HG03575 (cell line): ENCODE measurements around the gene ENOX1.

Source experiments
- ATAC-seq: cut with Tn5 transposase; IDR thresholded peaks from one replicate; pipeline ENCODE4 v1.9.1; 2021; ENCODE audit not compliant: unreplicated experiment, insufficient number of reproducible peaks, low FRiP score; ENCODE audit errors: extremely low read depth

The ENOX1 gene

DNA sequence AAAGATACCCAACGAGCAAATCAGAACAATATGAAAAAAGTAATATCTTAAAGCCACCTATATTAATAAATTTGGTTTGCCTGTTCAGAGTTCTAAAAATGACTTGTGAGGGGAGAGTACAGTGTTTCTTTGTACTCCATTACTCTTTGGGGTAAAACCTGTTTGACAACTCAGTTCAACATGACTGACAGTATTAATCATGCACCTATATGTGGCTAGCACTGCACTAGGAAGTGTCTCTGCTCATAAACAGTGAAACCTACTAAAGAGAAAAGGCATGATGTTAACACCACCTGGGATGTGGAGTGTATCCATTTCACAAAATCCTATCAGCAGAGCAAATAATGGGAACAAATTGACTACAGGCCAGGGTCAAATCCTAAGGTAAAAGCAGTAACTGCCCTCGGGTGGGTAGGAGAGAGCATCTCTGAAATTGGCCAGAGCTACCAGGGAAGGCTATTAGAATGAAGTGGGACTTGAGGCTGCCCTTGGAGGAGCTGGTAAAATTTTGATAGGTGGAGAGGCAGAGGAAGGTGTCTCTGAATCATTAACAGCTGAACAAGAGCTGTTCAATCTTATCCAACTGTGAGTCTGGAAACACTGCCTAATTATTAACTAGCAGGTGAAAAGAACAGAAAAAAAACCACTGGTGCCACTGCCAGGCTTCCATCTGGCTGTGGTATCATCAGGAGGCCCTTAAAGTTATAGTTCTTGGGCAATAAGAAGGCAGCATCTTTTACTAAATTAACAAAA, 398.3 kb downstream of the ENOX1 start:
- ATAC-seq: no peak

DNA sequence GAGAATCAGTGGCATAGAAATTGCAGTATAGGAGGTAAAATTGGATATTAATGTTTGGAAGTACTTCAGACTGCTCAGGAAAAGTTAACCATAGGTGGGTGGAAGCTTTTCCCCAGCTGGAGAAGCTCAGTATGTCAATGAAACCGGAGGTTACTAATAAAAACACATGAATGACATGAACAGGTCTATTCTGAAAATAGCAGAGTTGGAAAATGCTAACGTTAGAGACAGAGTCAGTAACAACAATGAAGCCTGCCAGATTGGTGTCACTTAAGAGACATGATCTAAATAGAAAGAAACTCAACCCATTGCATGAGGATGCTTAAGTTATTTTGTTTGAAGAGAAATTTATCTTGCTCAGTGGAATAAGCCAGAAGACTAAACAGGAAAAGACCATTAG, 398.9 kb downstream of the ENOX1 start:
- ATAC-seq: no peak

DNA sequence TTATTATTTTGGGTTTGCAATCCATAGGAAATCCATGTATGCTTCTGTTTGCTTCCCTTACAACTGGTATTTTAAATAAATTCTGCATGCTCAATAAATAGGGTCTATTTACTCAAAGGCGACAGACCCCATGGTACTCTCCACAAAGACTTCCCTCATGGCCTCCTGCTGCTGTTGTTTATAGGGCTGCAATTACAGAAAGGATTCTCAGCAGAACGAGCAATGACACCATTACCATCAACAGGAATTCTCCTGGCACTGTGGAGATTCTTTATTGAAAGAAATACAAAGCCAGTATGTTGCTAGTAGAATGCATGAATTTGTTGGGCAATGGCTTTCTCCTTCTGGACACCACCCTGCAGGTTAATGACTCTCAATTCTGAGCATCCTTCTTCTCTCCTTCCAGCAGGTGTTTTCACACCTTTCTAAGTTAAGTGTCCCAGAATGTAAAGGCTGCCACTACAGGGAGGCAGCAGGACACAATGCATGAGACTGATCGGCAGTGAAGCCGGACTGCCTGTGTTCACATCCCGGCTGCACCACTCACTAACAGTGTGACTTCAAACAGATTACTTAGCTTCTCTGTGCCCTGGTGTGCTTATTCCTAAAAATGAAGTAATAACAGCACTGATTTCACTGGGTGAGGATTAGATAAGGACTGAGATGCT, 403.1 kb downstream of the ENOX1 start:
- no peak for ATAC-seq

DNA sequence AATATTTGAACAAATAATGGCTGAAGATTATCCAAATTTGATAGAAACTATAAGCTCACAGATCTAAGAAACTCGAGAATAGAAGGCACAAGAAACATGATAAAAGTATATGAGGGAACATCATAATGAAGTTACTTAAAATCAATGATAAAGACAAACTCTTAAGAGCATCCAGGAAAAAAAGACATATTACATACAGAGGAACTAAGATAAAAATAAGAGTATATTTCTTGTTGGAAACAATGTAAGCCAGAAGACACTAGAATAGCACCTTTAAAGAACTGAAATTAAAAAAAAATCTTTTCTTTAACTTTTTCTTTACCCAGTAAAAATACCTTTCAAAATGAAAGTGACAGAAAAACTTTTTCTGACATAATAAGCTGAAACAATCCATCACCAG, 407.0 kb downstream of the ENOX1 start:
- no peak for ATAC-seq

DNA sequence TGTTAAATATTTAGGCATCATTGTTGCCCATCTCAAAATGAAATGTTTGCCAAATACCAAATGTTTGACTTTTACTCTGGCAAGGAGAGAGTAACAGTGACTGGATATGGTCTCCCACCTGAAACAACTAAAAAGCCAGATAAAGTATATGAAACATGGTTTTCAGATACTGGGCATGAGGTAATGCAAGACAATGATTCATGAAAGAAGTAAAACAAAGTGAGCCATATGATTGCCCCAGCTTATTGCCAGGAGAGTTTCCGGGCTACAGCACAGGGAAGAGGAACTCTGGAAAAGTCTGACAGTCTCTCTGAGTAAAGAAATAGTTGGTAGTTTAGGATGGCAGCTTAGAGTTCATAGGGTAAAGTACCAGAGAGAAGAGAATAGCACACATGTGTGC, 408.8 kb downstream of the ENOX1 start:
- no peak for ATAC-seq

DNA sequence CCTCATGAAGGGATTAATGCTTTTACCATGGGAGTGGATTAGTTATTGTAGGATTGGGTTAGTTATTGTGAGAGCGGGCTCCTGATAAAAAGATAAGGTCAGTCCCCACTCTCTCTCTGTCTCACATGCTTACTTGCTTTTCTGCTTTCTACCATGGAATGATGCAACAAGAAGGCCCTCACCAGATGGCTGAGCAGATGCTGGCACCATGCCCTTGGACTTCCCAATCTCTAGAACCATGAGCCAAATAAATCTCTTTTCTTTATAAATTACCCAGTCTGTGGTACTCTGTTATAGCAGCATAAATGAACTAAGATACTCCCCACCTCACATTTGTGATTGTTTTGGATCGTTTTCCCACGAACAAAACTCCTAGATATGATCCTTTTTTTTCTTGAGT, 409.6 kb downstream of the ENOX1 start:
- no peak for ATAC-seq

DNA sequence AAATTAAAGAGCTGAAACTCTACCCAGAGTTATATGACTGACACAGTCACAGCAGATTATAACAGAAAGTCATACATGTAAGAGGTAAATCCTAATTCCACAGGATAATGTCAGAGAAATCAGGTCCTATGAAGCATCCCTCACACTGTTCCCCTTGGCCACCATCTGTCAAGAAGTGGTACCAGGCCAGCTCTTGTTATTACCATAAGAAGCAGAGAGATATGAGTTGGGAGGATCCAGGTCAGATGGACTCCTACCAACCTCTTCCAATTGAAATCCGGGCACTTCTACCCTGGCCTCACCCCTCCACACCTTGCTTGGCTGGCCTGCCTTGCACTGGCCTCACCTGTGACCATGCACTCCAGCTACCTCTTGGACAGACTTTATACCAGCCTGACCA, 410.2 kb downstream of the ENOX1 start:
- ATAC-seq: no peak

DNA sequence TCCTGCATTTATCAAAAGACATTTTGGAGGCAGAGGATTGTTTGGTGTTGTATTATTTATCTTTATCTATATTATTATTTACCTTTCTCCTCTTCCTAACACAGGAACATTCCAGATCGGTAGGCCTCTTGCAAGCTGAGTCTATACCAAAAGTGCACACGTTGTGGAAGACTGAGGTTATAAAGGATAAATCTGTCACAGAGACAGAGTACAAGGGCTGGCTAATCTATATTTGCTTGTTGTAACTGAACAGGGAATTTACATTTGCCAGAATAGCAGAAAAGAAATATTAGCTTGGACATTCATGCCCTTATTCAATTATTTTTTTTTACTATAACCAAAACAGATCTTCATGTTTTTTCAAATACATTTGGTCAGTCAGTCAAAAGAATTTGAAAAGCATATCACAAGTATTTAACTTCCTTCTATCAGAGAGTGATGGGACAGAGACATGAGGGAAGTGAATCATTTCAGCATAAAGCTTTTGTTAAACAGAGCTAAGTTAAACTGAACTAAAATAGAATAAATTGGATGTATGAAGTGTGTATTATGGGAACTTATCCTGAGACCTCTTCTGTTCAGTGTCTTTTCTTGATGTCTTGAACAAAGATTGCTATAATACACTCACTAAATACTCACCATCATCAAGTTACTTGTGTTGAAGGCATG, 410.8 kb downstream of the ENOX1 start:
- no peak for ATAC-seq

DNA sequence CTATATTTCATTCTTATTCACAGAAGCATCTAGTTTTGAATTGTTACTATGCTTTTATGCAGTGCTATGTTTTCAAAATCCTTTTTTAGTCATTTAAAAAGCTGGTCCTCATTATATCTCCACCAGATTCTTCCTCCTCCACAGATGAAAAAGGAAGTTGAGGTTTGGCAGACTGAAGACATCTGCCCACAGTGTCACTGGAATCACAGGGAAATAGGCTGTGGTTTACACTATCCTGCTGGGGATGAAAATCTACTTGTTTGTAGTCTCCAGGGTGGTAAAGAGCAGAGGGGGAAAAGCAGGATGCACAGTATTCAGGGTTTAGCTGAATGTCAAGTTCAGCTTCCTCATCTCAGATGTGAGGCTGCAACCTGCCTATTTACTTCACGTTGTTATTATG, 412.2 kb downstream of the ENOX1 start:
- ATAC-seq: no peak

DNA sequence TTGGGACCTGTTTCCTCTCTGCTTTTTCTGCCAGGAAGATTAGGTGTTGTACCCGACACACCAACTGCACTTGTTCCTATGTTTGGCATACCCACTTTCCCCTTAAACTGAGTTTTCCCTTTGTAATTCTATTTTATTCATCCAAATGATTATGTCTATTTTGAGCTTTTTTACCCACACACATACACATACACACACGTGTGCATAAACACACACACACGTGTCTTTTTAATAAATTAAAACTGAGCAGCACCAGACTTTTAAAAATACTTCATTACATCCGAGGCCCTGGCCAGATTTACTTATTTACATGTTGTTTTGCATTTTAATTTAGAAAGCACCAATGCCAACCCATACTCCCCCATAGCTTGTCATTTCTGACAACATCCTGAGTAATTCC, 413.4 kb downstream of the ENOX1 start:
- no peak for ATAC-seq

DNA sequence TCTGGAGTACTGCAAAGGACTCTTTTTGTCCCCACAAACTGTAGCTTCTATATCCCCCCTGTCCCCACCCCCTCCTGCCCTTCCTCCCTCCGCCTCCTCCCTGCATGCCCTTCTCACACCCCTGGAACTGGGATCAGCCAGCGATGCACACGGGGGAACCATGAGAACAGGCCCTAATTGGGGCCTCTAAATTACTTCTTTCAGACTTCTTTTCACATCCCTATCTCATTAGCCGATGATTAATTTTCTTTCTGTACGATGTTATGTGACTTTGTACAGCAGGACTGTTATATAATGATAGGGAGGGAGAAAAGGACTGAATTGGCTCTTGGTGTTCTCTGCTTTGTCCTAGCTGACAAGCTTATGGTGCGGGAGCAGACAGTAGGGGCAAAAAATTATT, 415.9 kb downstream of the ENOX1 start:
- no peak for ATAC-seq

DNA sequence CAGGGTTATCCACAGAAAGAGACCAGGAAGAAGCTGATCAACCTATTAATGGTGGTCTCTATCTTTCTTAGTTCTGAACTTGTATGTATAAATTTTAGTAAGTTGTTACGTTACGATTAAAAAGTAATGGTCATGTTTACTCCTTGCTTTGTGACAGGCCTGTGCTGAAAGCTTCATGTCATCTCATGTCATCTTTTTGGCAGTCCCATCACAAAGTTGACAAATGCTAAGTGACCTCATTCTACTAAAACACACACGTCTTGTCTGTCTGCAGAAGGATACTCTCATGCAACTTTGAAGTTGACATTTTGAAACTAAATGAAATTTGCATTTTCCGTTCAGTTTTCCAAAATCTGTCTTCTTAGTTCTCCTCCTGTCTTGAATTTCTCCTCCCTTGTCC, 417.5 kb downstream of the ENOX1 start:
- ATAC-seq: no peak

DNA sequence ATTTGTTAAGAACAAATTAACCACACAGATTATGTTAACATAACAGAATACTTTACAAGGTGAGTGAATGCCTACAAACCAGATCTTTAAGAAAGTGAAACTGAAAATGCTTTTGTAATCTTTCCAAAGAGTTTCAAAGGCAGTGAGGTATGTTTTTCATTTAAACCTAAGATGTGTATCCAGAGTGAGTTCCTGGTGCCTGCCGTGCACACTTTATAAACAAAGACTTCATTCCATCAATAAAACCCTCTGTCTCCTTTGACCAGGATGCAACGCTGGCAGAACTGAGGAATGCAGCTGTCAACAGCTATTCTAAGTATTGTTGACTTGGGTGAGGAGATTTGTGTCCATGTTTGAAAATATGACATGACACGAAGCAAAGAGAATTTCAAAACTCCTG, 418.8 kb downstream of the ENOX1 start:
- ATAC-seq: no peak

DNA sequence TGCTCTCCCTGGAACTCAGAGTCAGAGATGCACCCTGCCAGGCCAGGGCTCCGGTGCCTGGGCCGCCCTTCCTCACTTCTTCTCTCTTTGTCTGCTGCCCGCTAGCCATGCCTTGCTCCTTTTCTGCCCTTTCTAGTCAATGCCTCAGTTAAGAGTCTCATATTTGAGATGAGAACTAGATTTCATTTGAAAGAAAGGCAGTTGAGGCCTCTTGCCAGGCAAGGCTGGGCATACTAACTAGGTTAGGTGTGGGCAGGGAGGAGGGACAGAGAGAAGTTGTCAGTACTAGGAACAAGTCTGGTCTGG, 421.8 kb downstream of the ENOX1 start:
- no peak for ATAC-seq

DNA sequence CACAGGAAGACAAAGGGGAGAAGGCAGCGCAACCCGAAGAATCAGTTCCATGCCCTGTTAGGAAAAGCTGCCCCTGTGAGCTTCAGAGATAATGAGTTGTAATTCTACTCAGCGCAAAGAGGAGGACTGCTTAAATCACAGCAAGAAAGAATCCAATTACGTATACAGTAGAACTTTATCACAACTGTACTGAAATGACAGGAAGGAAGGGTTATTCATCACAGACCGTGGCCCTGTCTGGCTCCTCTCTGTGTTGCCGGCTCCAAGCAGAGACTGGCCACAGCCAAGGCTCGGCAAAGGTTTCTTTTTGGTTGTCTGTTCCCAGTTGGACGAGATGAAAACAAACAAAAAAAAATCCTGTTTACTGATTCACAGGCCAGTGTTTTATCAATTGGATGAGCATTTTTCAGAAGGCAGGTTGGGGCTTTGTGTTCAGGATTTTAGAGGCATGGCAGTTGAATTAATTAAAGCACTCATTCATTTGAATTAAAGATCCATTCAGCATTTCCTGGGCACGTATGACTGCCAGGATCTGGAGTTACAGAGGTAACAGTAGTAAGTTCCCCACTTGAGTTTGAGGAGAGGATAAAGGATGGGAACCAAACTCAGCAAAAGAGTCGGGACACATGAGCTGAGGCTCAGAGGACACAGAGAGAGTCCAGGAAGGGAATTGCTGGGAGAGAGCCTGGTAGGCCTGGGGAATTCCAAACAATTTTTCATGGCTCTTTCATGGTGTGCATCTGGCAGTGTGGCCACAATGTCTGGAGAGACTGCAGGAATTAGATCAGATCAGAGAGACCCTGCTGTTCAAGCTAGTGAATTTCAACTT, 422.3 kb downstream of the ENOX1 start:
- ATAC-seq: no peak

DNA sequence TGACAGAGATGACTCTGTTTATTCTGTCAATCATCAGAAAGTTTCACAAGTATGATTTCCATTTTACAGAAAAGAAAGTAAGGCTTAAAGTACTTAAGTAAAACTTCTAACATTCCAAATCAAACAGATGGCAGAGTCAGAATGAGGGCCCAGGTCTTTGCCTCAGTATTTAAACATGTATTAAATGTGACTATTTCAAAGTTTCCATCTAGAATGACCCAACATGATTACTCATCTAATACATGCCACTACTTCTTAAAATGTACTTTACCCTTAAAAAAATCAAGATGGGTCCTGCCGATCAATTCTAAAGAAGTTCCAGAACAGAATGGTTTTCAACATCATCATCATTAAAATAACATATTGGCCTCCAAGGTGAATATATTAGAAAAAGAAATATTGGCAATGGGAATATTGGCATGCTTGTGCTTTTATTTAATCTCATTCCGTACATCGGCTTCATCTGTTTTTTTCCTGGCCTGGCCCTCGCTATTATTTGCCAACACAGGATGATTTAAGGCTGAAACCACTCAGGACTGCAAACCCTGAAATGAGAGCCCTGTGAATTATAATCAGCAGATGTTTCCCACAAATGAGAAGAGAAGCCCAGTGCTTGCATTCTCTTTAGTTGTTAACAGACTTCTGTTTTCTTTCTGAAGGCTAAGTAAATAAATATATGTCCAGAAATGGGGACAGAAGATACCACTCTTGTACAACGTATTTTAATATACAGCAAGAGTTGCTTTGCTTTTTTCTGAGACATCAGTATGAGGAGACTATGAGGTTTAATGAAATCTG, 423.4 kb downstream of the ENOX1 start:
- ATAC-seq: no peak

DNA sequence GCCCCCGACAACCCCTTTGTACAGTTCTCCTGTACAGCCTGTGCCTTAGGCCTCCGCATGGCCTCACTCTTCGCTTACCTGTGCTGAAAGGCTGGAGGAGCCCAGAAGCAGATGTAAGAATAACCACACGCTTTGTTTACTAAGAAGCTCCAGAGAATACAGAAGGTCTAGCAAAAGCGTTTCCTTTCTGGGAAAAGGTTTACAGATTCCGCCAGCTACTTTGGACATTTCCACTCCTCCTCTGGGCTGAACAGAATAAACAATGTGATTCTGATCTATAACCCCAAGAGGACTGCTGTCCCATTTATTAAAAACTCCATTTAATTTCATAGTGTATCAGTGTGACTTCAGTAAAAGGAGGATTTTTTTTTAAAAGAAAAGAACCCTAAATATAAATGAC, 424.2 kb downstream of the ENOX1 start:
- ATAC-seq: no peak

DNA sequence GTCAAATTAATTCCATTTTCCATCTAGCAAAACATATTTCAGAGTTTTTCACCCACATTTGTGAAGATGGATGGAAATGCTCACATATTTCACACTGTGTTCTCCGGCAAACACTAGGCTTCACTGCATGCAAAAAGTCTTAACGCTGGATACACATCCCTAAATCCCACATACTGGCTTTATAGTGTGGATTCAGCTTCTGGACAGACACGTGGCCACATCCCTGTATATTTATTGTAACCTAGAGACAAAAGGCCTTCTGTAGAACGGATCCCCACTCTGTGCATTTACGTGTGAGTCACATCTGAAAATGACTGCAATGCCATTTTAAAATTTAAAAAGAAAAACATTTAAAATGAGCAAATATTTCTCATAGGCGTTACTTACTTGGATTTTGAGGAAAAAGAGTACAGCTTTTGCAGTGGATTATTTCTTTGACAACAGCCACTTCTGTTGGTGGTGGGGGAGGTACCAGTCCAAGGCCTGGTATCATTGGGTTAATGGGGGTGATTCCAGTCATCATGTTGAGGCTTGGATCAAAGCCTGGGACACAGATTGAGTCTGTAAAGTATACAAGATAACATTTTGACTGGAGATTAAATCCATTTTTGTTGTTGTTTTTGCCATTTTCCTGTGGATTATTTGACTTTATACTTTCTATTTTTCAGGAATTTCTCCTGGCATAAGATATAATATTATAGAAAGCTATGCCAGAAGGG, 425.7 kb downstream of the ENOX1 start:
- no peak for ATAC-seq
